Measurements from ENCODE around the gene SRP68.

The SRP68 gene

GRCh38 chr17:75998327-75998795, 74.0 kb downstream of the SRP68 start:
- DNase-seq (ENCODE audit: low read depth, low spot score) = peak; percentile 60

DNA sequence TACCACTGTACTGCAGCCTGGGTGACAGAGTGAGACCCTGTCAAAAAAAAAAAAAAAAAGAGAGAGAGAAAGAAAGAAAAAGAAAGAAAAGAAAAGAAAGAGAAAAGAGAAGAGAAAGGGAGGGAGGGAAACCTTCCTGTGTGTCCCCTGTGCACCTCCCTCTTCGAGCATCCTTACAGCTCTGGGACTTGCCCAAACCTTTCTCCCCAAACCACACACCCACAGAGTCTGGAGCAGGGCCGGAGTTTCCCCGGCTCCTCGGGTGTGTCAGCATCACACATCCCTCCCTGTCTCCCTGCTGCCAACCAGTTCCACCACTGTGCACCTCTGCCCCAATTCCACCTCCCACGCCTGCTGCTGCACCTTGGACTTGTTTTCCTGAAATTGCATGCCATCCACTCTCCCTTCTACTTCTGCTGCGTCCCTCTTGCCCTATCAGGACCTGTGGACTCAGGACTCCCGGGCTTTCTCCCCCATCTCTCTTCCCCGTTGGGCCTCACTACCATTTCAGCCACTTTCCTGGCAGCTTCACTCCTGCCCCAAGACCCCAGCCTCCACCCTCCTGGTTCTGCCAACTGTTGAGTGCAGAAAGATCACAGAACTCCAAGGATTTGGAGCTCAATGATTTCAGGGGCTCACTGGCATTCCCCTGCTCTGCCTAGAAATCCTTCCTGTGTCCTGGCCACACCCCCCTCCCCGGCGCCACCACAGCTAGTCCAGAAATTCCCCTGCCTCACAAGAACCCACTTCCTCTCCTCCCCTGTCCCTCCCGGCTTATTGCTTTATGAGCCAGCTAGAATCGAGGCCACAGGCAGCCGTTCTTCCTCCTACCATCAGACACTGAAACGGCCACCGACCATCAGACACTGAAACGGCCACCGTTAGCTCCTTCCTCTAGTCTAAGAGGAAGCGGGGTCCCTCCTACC, 75.4 kb downstream of the SRP68 start:
- DNase-seq (ENCODE audit: low read depth, low spot score) = no peak

DNA sequence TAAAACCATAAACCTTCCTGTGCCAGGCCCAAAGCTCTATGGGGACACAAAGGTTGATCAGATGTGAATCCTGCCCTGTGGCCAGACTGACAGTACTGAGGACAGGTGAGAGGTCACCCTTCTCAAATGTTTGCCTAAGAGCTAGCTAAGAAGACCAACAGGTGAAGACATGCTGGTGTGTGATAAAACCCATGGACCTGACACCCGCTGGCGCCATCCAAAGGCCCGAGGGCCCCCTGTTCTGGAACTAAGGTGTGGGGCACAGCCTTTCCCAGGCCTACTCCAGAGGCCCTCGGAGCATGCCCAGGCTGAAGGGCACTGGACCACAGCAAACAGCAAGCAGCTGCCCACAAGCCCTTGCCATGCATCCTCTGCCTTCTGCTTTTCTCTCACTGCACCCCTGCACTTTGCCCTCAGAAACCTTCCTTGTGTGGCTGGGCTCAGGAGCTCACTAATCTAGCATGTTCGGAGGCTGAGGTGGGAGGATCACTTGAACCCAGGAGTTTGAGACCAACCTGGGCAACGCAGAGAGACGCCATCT, 76.9 kb downstream of the SRP68 start:
- no peak for DNase-seq (ENCODE audit: low read depth, low spot score)

GRCh38 chr17:75994802-75995370, 77.4 kb downstream of the SRP68 start:
- DNase-seq (ENCODE audit: low read depth, low spot score) = no peak

GRCh38 chr17:75991396-75991795, 80.9 kb downstream of the SRP68 start:
- DNase-seq (ENCODE audit: low read depth, low spot score) = no peak

Measured in ELF-1 (cell line).